ENCODE results near the gene TMX1. TPM values are rescaled to one million over a fixed set of nuclear protein-coding genes. Genes with fewer than 3 reads are reported as not detected.

Gene TMX1
- total and polyA plus RNA-seq, 4 donors, result 11.6 to 22.8 (median 19.4) TPM

DNA sequence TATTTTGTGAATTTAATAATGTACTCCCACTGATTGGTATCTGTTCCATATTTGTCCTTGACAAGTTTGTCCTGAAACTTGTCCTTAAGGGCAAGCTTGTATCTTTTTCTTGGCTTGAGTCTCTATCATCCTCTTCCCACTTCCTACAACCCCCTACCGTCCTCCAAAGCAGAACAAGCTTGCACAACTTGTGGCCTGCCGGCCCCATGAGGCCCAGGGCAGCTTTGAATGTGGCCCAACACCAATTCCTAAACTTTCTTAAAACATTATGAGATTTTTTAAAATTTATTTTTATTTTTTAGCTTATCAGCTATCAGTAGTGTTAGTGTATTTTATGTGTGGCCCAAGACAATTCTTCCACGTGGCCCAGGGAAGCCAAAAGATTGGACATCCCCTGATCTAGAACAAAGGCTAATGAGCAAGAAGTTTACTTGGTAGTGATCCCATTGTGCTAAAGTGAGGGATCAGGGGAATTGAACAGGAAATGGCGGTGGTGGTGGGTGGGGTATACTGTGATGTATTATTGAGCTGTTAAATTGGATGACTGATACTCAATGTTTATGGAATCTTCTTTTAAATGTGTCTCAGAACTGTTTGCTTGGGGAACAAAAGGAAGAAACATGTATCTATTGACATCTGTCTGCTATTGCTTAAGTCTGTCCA is 37.8 kb downstream of the TMX1 start:
- Histone ChIP-seq H3K9ac (ENCODE audit: low read depth in 1 of 2, low read length in 2 of 2) (no peak overlapping the region), H3K36me3 (ENCODE audit: control insufficient read depth in 4 of 4, insufficient read depth in 3 of 4, low read depth in 1 of 4, low read length in 3 of 4) (no peaks in the 10 kb centered on the region), H3K9me3 (ENCODE audit: control insufficient read depth in 4 of 4, low read length in 3 of 4) (no peaks in the 10 kb centered on the region), H3K4me3 (ENCODE audit: low read depth in 1 of 3, low read length in 3 of 3) (no peak overlapping the region), H3K4me1 (ENCODE audit: control insufficient read depth in 4 of 4, insufficient read depth in 4 of 4, low read length in 3 of 4) (no peaks in the 10 kb centered on the region), H3K27me3 (ENCODE audit: control insufficient read depth in 4 of 4, insufficient read depth in 4 of 4, low read length in 3 of 4) (no peaks in the 10 kb centered on the region), H3K27ac (ENCODE audit: low read depth in 1 of 2, low read length in 2 of 2) (no peak overlapping the region)
- 86% methylated on average over 4 of the region's 4 CpGs for WGBS
- no peak for TF ChIP-seq HNF4A (conservative IDR thresholded peaks at IDR 0.05)
- no peak for TF ChIP-seq JUND (IDR thresholded peaks at IDR 0.05)
- no peak for TF ChIP-seq SP1 (IDR thresholded peaks at IDR 0.05)
- no peak for TF ChIP-seq EGR1 (IDR thresholded peaks at IDR 0.05; ENCODE audit: low read depth in 2 of 2)
- no peak for TF ChIP-seq YY1 (IDR thresholded peaks at IDR 0.05)
- TF ChIP-seq, protein P1, sequence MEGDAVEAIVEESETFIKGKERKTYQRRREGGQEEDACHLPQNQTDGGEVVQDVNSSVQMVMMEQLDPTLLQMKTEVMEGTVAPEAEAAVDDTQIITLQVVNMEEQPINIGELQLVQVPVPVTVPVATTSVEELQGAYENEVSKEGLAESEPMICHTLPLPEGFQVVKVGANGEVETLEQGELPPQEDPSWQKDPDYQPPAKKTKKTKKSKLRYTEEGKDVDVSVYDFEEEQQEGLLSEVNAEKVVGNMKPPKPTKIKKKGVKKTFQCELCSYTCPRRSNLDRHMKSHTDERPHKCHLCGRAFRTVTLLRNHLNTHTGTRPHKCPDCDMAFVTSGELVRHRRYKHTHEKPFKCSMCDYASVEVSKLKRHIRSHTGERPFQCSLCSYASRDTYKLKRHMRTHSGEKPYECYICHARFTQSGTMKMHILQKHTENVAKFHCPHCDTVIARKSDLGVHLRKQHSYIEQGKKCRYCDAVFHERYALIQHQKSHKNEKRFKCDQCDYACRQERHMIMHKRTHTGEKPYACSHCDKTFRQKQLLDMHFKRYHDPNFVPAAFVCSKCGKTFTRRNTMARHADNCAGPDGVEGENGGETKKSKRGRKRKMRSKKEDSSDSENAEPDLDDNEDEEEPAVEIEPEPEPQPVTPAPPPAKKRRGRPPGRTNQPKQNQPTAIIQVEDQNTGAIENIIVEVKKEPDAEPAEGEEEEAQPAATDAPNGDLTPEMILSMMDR (IDR thresholded peaks at IDR 0.05; ENCODE audit: low read depth, low read length, missing input control), result no peak
- no peak for TF ChIP-seq GABPA (IDR thresholded peaks at IDR 0.05 in 1 of 2, conservative IDR thresholded peaks at IDR 0.05 in 1 of 2)
- TF ChIP-seq, protein P2, sequence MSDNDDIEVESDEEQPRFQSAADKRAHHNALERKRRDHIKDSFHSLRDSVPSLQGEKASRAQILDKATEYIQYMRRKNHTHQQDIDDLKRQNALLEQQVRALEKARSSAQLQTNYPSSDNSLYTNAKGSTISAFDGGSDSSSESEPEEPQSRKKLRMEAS (IDR thresholded peaks at IDR 0.05), result no peak
- no peak for TF ChIP-seq FOXA2 (IDR thresholded peaks at IDR 0.05)
- no peak for TF ChIP-seq HNF4G (IDR thresholded peaks at IDR 0.05)
- no peak for TF ChIP-seq TAF1 (conservative IDR thresholded peaks at IDR 0.05)
- no peak for TF ChIP-seq FOXA1 (IDR thresholded peaks at IDR 0.05)
- TF ChIP-seq NR2F2 (IDR thresholded peaks at IDR 0.05), result no peak
- no peak for TF ChIP-seq RAD21 (IDR thresholded peaks at IDR 0.05)
- TF ChIP-seq, protein P3, sequence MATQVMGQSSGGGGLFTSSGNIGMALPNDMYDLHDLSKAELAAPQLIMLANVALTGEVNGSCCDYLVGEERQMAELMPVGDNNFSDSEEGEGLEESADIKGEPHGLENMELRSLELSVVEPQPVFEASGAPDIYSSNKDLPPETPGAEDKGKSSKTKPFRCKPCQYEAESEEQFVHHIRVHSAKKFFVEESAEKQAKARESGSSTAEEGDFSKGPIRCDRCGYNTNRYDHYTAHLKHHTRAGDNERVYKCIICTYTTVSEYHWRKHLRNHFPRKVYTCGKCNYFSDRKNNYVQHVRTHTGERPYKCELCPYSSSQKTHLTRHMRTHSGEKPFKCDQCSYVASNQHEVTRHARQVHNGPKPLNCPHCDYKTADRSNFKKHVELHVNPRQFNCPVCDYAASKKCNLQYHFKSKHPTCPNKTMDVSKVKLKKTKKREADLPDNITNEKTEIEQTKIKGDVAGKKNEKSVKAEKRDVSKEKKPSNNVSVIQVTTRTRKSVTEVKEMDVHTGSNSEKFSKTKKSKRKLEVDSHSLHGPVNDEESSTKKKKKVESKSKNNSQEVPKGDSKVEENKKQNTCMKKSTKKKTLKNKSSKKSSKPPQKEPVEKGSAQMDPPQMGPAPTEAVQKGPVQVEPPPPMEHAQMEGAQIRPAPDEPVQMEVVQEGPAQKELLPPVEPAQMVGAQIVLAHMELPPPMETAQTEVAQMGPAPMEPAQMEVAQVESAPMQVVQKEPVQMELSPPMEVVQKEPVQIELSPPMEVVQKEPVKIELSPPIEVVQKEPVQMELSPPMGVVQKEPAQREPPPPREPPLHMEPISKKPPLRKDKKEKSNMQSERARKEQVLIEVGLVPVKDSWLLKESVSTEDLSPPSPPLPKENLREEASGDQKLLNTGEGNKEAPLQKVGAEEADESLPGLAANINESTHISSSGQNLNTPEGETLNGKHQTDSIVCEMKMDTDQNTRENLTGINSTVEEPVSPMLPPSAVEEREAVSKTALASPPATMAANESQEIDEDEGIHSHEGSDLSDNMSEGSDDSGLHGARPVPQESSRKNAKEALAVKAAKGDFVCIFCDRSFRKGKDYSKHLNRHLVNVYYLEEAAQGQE (IDR thresholded peaks at IDR 0.05), result no peak
- no peak for DNase-seq (ENCODE audit: low spot score)

DNA sequence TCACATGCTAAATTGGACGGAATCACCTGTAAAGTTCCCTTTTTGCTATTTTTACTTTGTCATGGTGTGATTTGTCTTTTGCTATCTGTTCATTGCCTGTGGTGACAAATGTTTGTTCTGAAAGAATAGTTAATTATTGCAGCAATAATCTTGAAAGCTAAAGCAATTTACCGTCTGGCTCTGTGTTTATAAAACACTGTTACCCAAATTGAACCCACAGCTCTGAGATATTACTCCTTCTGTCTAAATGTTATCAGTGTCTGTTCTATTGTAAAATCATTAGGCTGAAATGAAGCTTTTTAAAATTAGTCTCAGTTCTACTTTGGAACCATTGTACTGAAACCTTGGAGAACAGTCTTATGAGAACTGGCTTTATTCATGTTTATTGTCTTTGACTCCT is 42.5 kb downstream of the TMX1 start:
- no peak overlapping the region for H3K9ac ChIP-seq (ENCODE audit: low read depth in 1 of 2, low read length in 2 of 2)
- no peaks in the 10 kb centered on the region for H3K4me1 ChIP-seq (ENCODE audit: control insufficient read depth in 4 of 4, insufficient read depth in 4 of 4, low read length in 3 of 4)
- H3K9me3 ChIP-seq (ENCODE audit: control insufficient read depth in 4 of 4, low read length in 3 of 4), result no peaks in the 10 kb centered on the region
- no peak overlapping the region for H3K27ac ChIP-seq (ENCODE audit: low read depth in 1 of 2, low read length in 2 of 2)
- no peaks in the 10 kb centered on the region for H3K27me3 ChIP-seq (ENCODE audit: control insufficient read depth in 4 of 4, insufficient read depth in 4 of 4, low read length in 3 of 4)
- 52% methylated on average over 2 of the region's 2 CpGs for WGBS
- no peaks in the 10 kb centered on the region for H3K36me3 ChIP-seq (ENCODE audit: control insufficient read depth in 4 of 4, insufficient read depth in 3 of 4, low read depth in 1 of 4, low read length in 3 of 4)
- H3K4me3 ChIP-seq (ENCODE audit: low read depth in 1 of 3, low read length in 3 of 3), result no peak overlapping the region
- no peak for DNase-seq (ENCODE audit: low spot score)
- TF ChIP-seq FOXA1 (IDR thresholded peaks at IDR 0.05), result no peak
- no peak for TF ChIP-seq JUND (IDR thresholded peaks at IDR 0.05)
- no peak for TF ChIP-seq RAD21 (IDR thresholded peaks at IDR 0.05)
- TF ChIP-seq RXRA (IDR thresholded peaks at IDR 0.05), result no peak
- no peak for TF ChIP-seq GABPA (IDR thresholded peaks at IDR 0.05 in 1 of 2, conservative IDR thresholded peaks at IDR 0.05 in 1 of 2)
- TF ChIP-seq, protein P4, sequence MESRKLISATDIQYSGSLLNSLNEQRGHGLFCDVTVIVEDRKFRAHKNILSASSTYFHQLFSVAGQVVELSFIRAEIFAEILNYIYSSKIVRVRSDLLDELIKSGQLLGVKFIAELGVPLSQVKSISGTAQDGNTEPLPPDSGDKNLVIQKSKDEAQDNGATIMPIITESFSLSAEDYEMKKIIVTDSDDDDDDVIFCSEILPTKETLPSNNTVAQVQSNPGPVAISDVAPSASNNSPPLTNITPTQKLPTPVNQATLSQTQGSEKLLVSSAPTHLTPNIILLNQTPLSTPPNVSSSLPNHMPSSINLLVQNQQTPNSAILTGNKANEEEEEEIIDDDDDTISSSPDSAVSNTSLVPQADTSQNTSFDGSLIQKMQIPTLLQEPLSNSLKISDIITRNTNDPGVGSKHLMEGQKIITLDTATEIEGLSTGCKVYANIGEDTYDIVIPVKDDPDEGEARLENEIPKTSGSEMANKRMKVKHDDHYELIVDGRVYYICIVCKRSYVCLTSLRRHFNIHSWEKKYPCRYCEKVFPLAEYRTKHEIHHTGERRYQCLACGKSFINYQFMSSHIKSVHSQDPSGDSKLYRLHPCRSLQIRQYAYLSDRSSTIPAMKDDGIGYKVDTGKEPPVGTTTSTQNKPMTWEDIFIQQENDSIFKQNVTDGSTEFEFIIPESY (IDR thresholded peaks at IDR 0.05), result no peak
- TF ChIP-seq EGR1 (IDR thresholded peaks at IDR 0.05; ENCODE audit: low read depth in 2 of 2), result no peak
- TF ChIP-seq, protein P5, sequence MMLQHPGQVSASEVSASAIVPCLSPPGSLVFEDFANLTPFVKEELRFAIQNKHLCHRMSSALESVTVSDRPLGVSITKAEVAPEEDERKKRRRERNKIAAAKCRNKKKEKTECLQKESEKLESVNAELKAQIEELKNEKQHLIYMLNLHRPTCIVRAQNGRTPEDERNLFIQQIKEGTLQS (IDR thresholded peaks at IDR 0.05), result no peak
- no peak for TF ChIP-seq YY1 (IDR thresholded peaks at IDR 0.05)
- TF ChIP-seq, protein P3 (IDR thresholded peaks at IDR 0.05), result no peak
- no peak for TF ChIP-seq NR2F2 (IDR thresholded peaks at IDR 0.05)
- TF ChIP-seq SP1 (IDR thresholded peaks at IDR 0.05), result no peak
- TF ChIP-seq, protein P2 (IDR thresholded peaks at IDR 0.05), result no peak
- no peak for TF ChIP-seq HNF4G (IDR thresholded peaks at IDR 0.05)
- no peak for TF ChIP-seq FOXA2 (IDR thresholded peaks at IDR 0.05)
- no peak for TF ChIP-seq HNF4A (conservative IDR thresholded peaks at IDR 0.05)

Data from liver (tissue), 9 donors.